AG04450 (cell line): ENCODE results near the gene UBTF. TPM values are rescaled to one million over a fixed set of nuclear protein-coding genes. Genes with fewer than 3 reads are reported as not detected.
"Not testable (repeated sequence)": the region's sequence is repeated elsewhere in the genome, so short reads cannot be mapped to it uniquely, and the experiment has no call there.

ENCODE experiments used
- CTCF ChIA-PET: fragments of 300-600, 350-600 bp; formaldehyde crosslinking; extraction: SDS; loops from one replicate; lab custom pipeline; 2022; ENCODE audit warnings: antibody characterized with exemption, inconsistent platforms; lab: Charles Lee
- POLR2A ChIA-PET: fragments of 350-600 bp; formaldehyde crosslinking; extraction: SDS; loops from one replicate; lab custom pipeline; 2021; ENCODE audit warnings: antibody characterized with exemption, inconsistent platforms; lab: Yijun Ruan, JAX
- DNase-seq: peaks from one replicate; pipeline ENCODE4 v3.0.0-alpha.2; 2011; ENCODE audit warnings: low read depth, low spot score
- H3K27ac ChIP-seq: one replicate; pipeline ENCODE4 v1.5.1; 2012; ENCODE audit warnings: low read depth, low read length, control low read depth
- H3K27me3 ChIP-seq: one replicate; pipeline ENCODE4 v1.6.0; 2012; ENCODE audit warnings: low read length; ENCODE audit not compliant: control insufficient read depth, insufficient read depth
- H3K4me3 ChIP-seq: 2 replicates; pipeline ENCODE4 v1.5.1; 2011; ENCODE audit warnings: mild to moderate bottlenecking, low read depth, low read length, control low read depth
- H3K9me3 ChIP-seq: 2 replicates; pipeline ENCODE4 v1.5.1; 2012; ENCODE audit warnings: low read length; ENCODE audit not compliant: control insufficient read depth, insufficient read depth
- polyA plus RNA-seq: library from polyadenylated mRNA; depleted of rRNA; stranded (reverse); fragments of >200 nt; gene quantifications from 2 replicates; pipeline ENCODE4 v1.2.3, GENCODE V29; 2011
- TF ChIP-seq, protein P1 (sequence below): IDR thresholded peaks from 2 replicates; pipeline ENCODE4 v1.5.1; 2011; ENCODE audit warnings: low read depth, low read length, control low read depth, inconsistent platforms

Gene UBTF
- polyA plus RNA-seq, 1 experiment, result 26.6 TPM

DNA sequence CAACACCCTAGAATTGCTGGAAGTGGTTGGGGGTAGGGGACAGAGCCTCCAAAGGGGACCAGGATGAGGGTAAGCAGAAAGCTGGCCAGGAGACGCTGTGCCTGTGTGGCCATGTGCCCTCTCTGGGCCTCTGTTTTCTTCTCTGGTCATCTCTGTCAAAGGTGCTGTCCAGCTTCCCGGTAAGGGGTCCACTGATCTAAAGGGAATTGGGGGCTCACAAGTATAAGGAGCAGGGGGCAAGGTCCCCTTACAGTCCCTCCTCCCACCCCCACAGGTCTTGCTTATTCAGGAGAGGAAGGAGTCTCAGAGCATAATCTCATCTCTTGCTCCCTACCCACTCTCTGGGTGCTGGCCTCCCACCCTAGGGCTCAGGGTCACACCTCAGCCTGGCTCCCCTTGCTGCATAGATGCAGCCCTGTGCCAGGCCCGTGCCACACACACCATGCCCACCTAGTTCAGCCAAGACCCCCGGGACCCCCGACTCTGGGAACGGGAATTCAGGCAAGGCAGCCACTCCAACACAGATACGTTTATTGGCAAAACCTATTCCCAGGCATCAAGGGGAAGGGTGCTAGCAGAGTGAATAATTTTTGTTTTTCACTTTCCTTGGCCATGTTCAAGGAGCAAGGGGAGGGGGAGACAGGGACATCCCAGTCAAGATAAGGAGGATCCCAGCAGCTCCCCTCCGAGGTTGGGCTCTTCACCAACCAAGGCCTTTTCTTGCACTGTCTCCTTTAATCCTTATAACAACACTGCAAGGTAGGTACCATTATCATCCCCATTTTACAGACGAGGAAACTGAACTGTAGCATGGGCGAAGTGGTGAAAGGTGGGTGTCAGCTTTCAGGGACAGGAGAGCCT lies 28.6 kb upstream of the UBTF start:
- TF ChIP-seq, protein P1, sequence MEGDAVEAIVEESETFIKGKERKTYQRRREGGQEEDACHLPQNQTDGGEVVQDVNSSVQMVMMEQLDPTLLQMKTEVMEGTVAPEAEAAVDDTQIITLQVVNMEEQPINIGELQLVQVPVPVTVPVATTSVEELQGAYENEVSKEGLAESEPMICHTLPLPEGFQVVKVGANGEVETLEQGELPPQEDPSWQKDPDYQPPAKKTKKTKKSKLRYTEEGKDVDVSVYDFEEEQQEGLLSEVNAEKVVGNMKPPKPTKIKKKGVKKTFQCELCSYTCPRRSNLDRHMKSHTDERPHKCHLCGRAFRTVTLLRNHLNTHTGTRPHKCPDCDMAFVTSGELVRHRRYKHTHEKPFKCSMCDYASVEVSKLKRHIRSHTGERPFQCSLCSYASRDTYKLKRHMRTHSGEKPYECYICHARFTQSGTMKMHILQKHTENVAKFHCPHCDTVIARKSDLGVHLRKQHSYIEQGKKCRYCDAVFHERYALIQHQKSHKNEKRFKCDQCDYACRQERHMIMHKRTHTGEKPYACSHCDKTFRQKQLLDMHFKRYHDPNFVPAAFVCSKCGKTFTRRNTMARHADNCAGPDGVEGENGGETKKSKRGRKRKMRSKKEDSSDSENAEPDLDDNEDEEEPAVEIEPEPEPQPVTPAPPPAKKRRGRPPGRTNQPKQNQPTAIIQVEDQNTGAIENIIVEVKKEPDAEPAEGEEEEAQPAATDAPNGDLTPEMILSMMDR, result no peak
- Histone ChIP-seq H3K9me3 (no peaks in the 10 kb centered on the region), H3K4me3 (no peak overlapping the region), H3K27me3 (peaks cover 4% of the 10 kb centered on the region), H3K27ac (no peak overlapping the region)
- POLR2A ChIA-PET, result no interaction called here
- CTCF ChIA-PET, result interaction anchor here (0.5 kb wide), 1 partner anchor 147 kb away, joined by 6 read pairs; no protein-coding TSS in a partner anchor
- DNase-seq, result no peak

DNA sequence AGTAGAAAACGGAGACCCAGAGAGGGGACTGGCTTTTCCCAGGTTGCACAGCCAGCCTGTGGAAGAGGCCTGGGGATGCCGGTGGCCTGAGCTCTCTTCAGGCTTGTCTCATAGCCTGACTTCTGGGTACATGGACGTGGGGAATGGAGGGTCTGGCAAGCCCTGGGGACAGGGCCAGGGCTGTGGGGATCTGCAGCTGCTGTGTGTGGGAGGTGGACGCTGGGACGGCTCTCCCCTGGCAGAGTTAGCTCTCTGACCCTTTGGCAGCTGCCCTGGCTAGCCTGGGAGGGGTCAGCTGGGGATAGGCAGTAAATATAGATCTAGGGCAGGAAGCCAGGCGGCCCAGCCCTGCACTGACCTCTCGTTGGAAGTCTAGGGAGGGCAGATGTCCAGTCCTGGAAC lies 28.0 kb upstream of the UBTF start:
- no peak for DNase-seq
- H3K27me3 ChIP-seq, result peaks cover 4% of the 10 kb centered on the region
- CTCF ChIA-PET, result no interaction called here
- H3K4me3 ChIP-seq, result no peak overlapping the region
- TF ChIP-seq, protein P1, result no peak
- H3K27ac ChIP-seq, result no peak overlapping the region
- POLR2A ChIA-PET, result no interaction called here
- H3K9me3 ChIP-seq, result no peaks in the 10 kb centered on the region

DNA sequence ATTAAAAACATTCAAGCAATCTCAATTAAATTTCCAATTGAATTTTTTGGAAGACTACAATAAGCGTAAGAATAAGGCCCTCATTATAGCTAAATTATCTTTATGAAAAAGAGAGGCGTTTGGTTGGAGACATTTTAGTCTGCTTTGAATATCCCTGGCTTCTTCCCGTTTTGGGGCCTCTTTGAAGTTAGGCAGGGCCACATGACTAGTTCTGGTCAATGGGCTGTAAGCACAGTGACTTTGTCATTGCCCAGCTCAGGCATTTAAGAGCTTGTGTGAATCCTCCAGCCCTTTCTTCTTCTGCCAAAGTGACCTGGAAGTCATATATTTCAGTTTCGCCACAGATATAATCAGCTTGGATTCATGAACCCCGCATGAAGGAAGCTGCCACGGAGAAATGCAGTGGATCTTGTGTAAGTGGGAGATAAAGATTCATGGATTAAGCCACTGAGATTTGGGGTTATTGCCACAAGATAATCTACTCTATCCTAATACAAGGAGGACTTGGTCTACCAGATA lies 21.7 kb upstream of the UBTF start:
- Histone ChIP-seq H3K9me3 (no peaks in the 10 kb centered on the region), H3K27ac (peak overlapping the region; percentile 21), H3K4me3 (no peak overlapping the region), H3K27me3 (peaks cover 2% of the 10 kb centered on the region)
- POLR2A ChIA-PET, result no interaction called here
- CTCF ChIA-PET, result no interaction called here
- TF ChIP-seq, protein P1, result no peak
- DNase-seq, result no peak

DNA sequence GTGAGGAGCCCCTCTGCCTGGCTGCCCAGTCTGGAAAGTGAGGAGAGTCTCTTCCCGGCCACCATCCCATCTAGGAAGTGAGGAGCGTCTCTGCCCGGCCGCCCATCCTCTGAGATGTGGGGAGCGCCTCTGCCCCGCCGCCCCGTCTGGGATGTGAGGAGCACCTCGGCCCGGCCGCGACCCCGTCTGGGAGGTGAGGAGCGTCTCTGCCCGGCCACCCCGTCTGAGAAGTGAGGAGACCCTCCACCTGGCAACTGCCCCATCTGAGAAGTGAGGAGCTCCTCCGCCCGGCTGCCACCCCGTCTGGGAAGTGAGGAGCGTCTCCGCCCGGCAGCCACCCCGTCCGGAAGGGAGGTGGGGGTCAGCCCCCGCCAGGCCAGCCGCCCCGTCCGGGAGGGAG lies 18.4 kb upstream of the UBTF start:
- H3K9me3 ChIP-seq, H3K27me3 ChIP-seq, DNase-seq, H3K4me3 ChIP-seq, CTCF ChIA-PET, H3K27ac ChIP-seq, POLR2A ChIA-PET: not testable (repeated sequence)

DNA sequence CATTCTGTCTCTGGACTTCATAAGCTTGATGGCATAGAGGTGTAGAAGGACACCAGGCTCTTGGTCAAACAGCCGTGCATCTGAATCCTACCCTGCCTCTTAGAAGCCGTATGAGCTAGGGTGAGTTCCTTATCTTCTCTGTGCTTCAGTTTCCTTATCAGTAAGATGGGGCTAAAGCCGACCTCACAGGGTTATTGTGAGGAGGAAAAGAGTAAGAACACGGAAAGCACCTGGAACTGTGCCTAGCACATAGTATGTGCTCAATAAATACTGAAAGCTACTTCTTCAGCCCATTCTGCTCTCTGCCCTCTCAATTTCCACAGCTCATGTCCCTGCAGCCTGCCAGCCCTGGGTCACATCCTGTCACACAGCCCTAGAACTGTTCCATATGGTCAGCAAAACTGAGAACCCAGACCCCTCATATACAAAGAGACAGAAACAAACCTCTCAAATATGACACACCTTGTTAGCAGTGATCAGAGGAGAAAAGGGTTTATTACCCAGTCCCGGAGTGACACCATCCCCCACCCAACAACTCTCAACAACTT lies 17.0 kb upstream of the UBTF start:
- no peaks in the 10 kb centered on the region for H3K9me3 ChIP-seq
- H3K27me3 ChIP-seq, result peaks cover 2% of the 10 kb centered on the region
- H3K4me3 ChIP-seq, result no peak overlapping the region
- H3K27ac ChIP-seq, result no peak overlapping the region
- ChIA-PET CTCF (no interaction called here), POLR2A (no interaction called here)
- TF ChIP-seq, protein P1, result no peak
- no peak for DNase-seq
